ENCODE measurements around the gene FANCF. TPM values are rescaled to one million over a fixed set of nuclear protein-coding genes. Genes with fewer than 3 reads are reported as not detected.

The FANCF gene
- polyA plus RNA-seq, 1 of the 3 experiments (the other 2 are of a cell fraction): 4.3 TPM

- no peak for TF ChIP-seq FOXJ3 (CRISPR knock-in tag; IDR thresholded peaks at IDR 0.05)
- TF ChIP-seq GATA2 (CRISPR knock-in tag; IDR thresholded peaks at IDR 0.05): no peak
- TF ChIP-seq MEF2A (IDR thresholded peaks at IDR 0.05; ENCODE audit: borderline replicate concordance, low read depth): no peak
- no peak for TF ChIP-seq PBX3 (IDR thresholded peaks at IDR 0.05)
Measured at GRCh38 chr11:22617868-22618267, 7.8 kb downstream of the FANCF start (continued).

GRCh38 chr11:22603933-22604332 lies 21.7 kb downstream of the FANCF start:
- Histone ChIP-seq H3F3A (replicated peaks; ENCODE audit: insufficient read depth) (no peaks in the 10 kb centered on the region), H3K9ac (no peak overlapping the region), H3K27me3 (ENCODE audit: insufficient read depth) (no peaks in the 10 kb centered on the region), H2AFZ (ENCODE audit: low read depth) (no peak overlapping the region), H3K79me2 (ENCODE audit: insufficient read depth) (no peaks in the 10 kb centered on the region), H3K27ac (ENCODE audit: low read depth in 2 of 2, low read length in 1 of 2) (no peak overlapping the region), H3K9me3 (no peaks in the 10 kb centered on the region), H3K4me3 (ENCODE audit: low read depth in 2 of 2, low read length in 1 of 2) (no peak overlapping the region), H3K4me1 (ENCODE audit: control insufficient read depth in 1 of 2, insufficient read depth in 2 of 2, low read depth in 1 of 2, low read length in 1 of 2) (no peaks in the 10 kb centered on the region), H3K36me3 (replicated peaks in 1 of 2; ENCODE audit: control insufficient read depth in 1 of 2, insufficient read depth in 2 of 2, low read length in 1 of 2) (no peaks in the 10 kb centered on the region), H3K9me2 (no peaks in the 10 kb centered on the region), H3K4me2 (no peak overlapping the region), H4K20me1 (ENCODE audit: insufficient read depth) (no peaks in the 10 kb centered on the region)
- TF ChIP-seq PBX3 (IDR thresholded peaks at IDR 0.05): no peak
- TF ChIP-seq SIN3A (IDR thresholded peaks at IDR 0.05; ENCODE audit: borderline replicate concordance, low read depth, low read length): no peak
- TF ChIP-seq ELF1 (IDR thresholded peaks at IDR 0.05): no peak
- TF ChIP-seq CTCF (IDR thresholded peaks at IDR 0.05): no peak
- TF ChIP-seq EZH2phosphoT487 (IDR thresholded peaks at IDR 0.05; ENCODE audit: borderline replicate concordance, low read depth): no peak
- no peak for TF ChIP-seq MEF2A (IDR thresholded peaks at IDR 0.05; ENCODE audit: borderline replicate concordance, low read depth)
- TF ChIP-seq JUND (IDR thresholded peaks at IDR 0.05): no peak
- TF ChIP-seq POLR2AphosphoS5 (IDR thresholded peaks at IDR 0.05; ENCODE audit: low read depth, low read length): no peak
- no peak for TF ChIP-seq NFIC (IDR thresholded peaks at IDR 0.05; ENCODE audit: borderline replicate concordance)
- TF ChIP-seq FOXM1 (IDR thresholded peaks at IDR 0.05; ENCODE audit: low read depth): no peak
- no peak for TF ChIP-seq YY1 (IDR thresholded peaks at IDR 0.05; ENCODE audit: low read depth)
- TF ChIP-seq EP300 (IDR thresholded peaks at IDR 0.05; ENCODE audit: borderline replicate concordance in 1 of 2, low read depth in 1 of 2, low read length in 1 of 2): no peak
- TF ChIP-seq ZBTB33 (IDR thresholded peaks at IDR 0.05; ENCODE audit: borderline replicate concordance, low read depth): no peak
- TF ChIP-seq RXRA (IDR thresholded peaks at IDR 0.05; ENCODE audit: borderline replicate concordance, low read depth): no peak
- TF ChIP-seq RAD21 (IDR thresholded peaks at IDR 0.05; ENCODE audit: low read length): no peak
- TF ChIP-seq RCOR1 (IDR thresholded peaks at IDR 0.05; ENCODE audit: low read length): no peak
- TF ChIP-seq IRF3 (IDR thresholded peaks at IDR 0.05; ENCODE audit: low read depth, low read length): no peak
- no peak for TF ChIP-seq FOSL2 (IDR thresholded peaks at IDR 0.05; ENCODE audit: borderline replicate concordance, low read depth)
- no peak for TF ChIP-seq TEAD4 (IDR thresholded peaks at IDR 0.05; ENCODE audit: borderline replicate concordance, insufficient read depth)
- 21% methylated on average over 1 of the region's 1 CpG for WGBS (ENCODE audit: low lambda C conversion rate)
- CTCF ChIA-PET: no interaction called here
- POLR2A ChIA-PET: no interaction called here
- no peak for DNase-seq
